ENCODE data around the gene NDUFAF5.

DNA sequence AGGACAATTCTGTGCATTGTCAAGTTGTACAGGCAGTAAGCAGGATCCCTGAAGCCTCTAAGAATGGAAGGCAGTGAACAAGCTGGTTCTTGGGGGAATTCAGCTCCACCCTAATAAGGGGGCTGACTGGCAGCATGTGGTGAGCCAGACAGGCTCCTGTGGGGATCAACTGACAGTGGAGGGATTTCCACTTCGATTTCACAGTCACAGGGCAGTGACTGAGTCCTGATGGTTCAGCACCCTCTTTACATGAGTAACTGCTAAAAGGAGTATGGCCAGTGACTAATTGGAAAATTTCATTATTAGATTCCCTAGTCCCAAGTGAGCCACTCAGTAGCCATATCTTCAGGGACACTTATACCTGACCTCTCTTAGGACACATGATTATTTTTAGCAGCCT lies 78.4 kb downstream of the NDUFAF5 start:
- TF ChIP-seq, protein P1, sequence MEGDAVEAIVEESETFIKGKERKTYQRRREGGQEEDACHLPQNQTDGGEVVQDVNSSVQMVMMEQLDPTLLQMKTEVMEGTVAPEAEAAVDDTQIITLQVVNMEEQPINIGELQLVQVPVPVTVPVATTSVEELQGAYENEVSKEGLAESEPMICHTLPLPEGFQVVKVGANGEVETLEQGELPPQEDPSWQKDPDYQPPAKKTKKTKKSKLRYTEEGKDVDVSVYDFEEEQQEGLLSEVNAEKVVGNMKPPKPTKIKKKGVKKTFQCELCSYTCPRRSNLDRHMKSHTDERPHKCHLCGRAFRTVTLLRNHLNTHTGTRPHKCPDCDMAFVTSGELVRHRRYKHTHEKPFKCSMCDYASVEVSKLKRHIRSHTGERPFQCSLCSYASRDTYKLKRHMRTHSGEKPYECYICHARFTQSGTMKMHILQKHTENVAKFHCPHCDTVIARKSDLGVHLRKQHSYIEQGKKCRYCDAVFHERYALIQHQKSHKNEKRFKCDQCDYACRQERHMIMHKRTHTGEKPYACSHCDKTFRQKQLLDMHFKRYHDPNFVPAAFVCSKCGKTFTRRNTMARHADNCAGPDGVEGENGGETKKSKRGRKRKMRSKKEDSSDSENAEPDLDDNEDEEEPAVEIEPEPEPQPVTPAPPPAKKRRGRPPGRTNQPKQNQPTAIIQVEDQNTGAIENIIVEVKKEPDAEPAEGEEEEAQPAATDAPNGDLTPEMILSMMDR (conservative IDR thresholded peaks at IDR 0.05), result no peak
- TF ChIP-seq EZH2 (IDR thresholded peaks at IDR 0.05; ENCODE audit: low read depth), result no peak

Measured in PC-9 (cell line).